ENCODE results near the gene KCNN3.

The KCNN3 gene

DNA sequence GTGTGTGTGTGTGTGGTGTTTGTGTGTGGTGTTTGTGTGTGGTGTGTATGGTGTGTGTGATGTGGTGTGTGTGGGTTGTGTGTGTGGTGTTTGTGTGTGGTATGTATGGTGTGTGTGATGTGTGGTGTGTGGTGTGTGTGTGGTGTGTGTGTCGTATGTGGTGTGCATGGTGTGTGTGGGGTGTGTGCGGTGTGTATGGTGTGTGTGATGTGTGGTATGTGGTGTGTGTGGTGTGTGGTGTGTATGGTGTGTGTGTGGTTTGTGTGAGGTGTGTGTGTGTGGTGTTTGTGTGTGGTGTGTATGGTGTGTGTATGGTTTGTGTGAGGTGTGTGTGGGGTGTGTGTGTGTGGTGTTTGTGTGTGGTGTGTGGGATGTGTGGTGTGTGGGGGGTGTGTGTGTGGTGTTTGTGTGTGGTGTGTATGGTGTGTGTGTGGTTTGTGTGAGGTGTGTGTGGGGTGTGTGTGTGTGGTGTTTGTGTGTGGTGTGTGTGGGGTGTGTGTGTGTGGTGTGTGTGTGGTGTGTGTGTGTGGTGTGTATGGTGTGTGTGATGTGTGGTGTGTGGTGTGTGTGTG lies 155.9 kb downstream of the KCNN3 start:
- Histone ChIP-seq H3K4me1 (no peaks in the 10 kb centered on the region), H2AFZ (no peak overlapping the region), H3K27me3 (ENCODE audit: control insufficient read depth, insufficient read depth, low read length) (no peaks in the 10 kb centered on the region), H3K9ac (no peak overlapping the region), H3K4me3 (ENCODE audit: low read depth, low read length) (no peak overlapping the region), H3K36me3 (ENCODE audit: control insufficient read depth, insufficient read depth, low read length) (no peaks in the 10 kb centered on the region), H3K27ac (no peak overlapping the region), H3K4me2 (ENCODE audit: low read length) (no peak overlapping the region), H3K79me2 (no peaks in the 10 kb centered on the region), H3K9me3 (ENCODE audit: control insufficient read depth, low read length) (no peaks in the 10 kb centered on the region)
- TF ChIP-seq, protein P1, sequence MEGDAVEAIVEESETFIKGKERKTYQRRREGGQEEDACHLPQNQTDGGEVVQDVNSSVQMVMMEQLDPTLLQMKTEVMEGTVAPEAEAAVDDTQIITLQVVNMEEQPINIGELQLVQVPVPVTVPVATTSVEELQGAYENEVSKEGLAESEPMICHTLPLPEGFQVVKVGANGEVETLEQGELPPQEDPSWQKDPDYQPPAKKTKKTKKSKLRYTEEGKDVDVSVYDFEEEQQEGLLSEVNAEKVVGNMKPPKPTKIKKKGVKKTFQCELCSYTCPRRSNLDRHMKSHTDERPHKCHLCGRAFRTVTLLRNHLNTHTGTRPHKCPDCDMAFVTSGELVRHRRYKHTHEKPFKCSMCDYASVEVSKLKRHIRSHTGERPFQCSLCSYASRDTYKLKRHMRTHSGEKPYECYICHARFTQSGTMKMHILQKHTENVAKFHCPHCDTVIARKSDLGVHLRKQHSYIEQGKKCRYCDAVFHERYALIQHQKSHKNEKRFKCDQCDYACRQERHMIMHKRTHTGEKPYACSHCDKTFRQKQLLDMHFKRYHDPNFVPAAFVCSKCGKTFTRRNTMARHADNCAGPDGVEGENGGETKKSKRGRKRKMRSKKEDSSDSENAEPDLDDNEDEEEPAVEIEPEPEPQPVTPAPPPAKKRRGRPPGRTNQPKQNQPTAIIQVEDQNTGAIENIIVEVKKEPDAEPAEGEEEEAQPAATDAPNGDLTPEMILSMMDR (IDR thresholded peaks at IDR 0.05): no peak

DNA sequence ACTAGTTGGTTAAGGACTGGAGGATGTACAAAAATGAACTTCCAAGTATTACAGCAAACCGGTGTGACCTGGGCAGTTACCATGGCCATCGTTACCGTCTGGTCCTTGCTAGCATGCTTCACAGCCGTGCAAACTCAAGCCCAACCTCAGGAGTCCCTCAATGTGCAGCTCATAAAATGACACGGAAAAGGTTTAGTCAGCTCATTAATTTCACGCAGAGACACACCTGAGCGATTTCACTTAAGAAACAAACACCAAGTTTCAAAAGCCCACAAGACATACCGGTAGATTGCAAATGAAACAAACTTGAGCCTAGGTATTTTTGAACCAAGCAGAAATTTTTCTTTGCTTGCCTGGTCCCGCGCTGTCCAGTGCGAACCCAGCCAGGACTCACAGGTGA lies 157.1 kb downstream of the KCNN3 start:
- TF ChIP-seq, protein P1 (IDR thresholded peaks at IDR 0.05): no peak
- Histone ChIP-seq H3K36me3 (ENCODE audit: control insufficient read depth, insufficient read depth, low read length) (no peaks in the 10 kb centered on the region), H3K9ac (no peak overlapping the region), H3K4me1 (no peaks in the 10 kb centered on the region), H3K27ac (no peak overlapping the region), H3K79me2 (no peaks in the 10 kb centered on the region), H2AFZ (no peak overlapping the region), H3K4me3 (ENCODE audit: low read depth, low read length) (no peak overlapping the region), H3K9me3 (ENCODE audit: control insufficient read depth, low read length) (no peaks in the 10 kb centered on the region), H3K27me3 (ENCODE audit: control insufficient read depth, insufficient read depth, low read length) (no peaks in the 10 kb centered on the region), H3K4me2 (ENCODE audit: low read length) (peak overlapping the region; percentile 48)

DNA sequence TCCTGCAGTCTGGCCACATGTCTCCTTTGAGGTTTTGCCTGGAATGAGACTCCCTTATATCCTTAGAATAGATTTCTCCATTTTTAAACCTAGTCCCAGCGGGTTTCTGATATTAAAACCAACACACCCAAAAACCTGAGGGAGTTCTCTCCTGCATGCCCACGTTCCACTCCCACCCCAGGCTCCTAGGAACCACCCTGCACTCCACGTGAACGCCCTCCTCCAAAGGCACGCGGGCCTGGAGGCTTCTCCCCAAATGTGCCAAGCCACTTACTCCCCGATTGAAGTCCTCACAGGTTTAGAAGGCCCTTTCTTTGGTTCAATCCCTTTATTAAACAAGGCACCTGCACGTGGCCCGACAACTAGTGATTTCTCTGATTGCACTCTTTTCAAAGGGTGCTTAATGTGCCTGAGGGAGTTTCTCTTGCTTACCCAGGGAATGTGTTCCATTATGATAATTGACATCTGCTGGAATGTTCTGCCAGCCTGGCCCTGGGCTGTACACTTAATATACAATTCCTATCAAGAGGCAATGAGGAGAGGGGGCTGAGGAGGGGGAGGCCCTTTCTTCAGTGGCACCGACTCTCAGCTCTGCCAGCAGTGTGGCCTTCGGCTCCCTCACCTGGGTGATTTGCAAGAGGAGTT lies 157.8 kb downstream of the KCNN3 start:
- H3K4me2 ChIP-seq (ENCODE audit: low read length): no peak overlapping the region
- no peak overlapping the region for H3K27ac ChIP-seq
- no peaks in the 10 kb centered on the region for H3K27me3 ChIP-seq (ENCODE audit: control insufficient read depth, insufficient read depth, low read length)
- no peaks in the 10 kb centered on the region for H3K36me3 ChIP-seq (ENCODE audit: control insufficient read depth, insufficient read depth, low read length)
- H3K9ac ChIP-seq: no peak overlapping the region
- H3K79me2 ChIP-seq: no peaks in the 10 kb centered on the region
- TF ChIP-seq, protein P1 (IDR thresholded peaks at IDR 0.05): no peak
- H3K4me3 ChIP-seq (ENCODE audit: low read depth, low read length): no peak overlapping the region
- H3K9me3 ChIP-seq (ENCODE audit: control insufficient read depth, low read length): no peaks in the 10 kb centered on the region
- H2AFZ ChIP-seq: no peak overlapping the region
- H3K4me1 ChIP-seq: no peaks in the 10 kb centered on the region

DNA sequence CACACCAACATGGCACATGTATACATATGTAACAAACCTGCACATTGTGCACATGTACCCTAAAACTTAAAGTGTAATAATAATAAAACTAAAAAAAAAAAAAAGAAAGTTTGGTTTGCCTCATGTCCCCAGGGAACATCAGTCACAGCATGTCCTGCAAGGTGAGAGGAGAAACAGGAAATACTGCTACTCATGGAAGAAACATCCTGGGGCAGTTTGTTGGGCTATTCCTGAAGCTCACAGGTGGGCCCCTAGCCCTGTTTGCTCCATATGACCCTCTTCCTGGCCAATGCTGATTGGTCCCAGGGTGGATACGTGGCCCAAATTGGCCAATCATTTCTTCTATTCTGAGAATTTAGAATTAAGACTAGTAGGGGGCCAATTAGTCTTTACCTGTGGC lies 158.7 kb downstream of the KCNN3 start:
- Histone ChIP-seq H3K9ac (no peak overlapping the region), H2AFZ (no peak overlapping the region), H3K79me2 (no peaks in the 10 kb centered on the region), H3K27me3 (ENCODE audit: control insufficient read depth, insufficient read depth, low read length) (no peaks in the 10 kb centered on the region), H3K4me1 (no peaks in the 10 kb centered on the region), H3K27ac (no peak overlapping the region), H3K4me2 (ENCODE audit: low read length) (no peak overlapping the region), H3K36me3 (ENCODE audit: control insufficient read depth, insufficient read depth, low read length) (no peaks in the 10 kb centered on the region), H3K9me3 (ENCODE audit: control insufficient read depth, low read length) (no peaks in the 10 kb centered on the region), H3K4me3 (ENCODE audit: low read depth, low read length) (no peak overlapping the region)
- TF ChIP-seq, protein P1 (IDR thresholded peaks at IDR 0.05): no peak

DNA sequence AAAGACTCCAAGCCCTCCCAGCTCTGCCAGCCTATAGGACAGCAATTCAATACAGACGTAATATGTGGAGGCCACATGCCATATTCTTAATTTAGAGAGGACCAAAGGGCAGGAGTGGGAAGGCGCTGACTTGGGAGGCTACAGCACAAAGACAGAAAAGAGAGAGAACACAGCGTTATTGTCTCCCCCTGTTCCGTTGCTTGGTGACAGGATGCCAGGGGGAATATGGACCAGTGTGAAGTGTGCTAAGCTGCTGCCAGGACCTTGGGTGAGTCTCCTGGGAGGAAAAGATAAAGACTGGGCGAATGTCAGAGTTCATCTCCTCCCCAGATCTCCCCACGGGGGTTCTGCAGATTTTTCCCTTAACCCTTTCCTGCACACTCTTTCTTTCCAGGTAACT lies 160.0 kb downstream of the KCNN3 start:
- Histone ChIP-seq H3K4me2 (ENCODE audit: low read length) (no peak overlapping the region), H3K4me3 (ENCODE audit: low read depth, low read length) (no peak overlapping the region), H3K36me3 (ENCODE audit: control insufficient read depth, insufficient read depth, low read length) (no peaks in the 10 kb centered on the region), H3K27me3 (ENCODE audit: control insufficient read depth, insufficient read depth, low read length) (no peaks in the 10 kb centered on the region), H3K27ac (no peak overlapping the region), H2AFZ (no peak overlapping the region), H3K4me1 (no peaks in the 10 kb centered on the region), H3K79me2 (no peaks in the 10 kb centered on the region), H3K9ac (no peak overlapping the region), H3K9me3 (ENCODE audit: control insufficient read depth, low read length) (no peaks in the 10 kb centered on the region)
- TF ChIP-seq, protein P1 (IDR thresholded peaks at IDR 0.05): no peak
